Vagina (tissue), 2 donors: ENCODE measurements around the gene FNDC7.
"Not testable (repeated sequence)": the region's sequence is repeated elsewhere in the genome, so short reads cannot be mapped to it uniquely, and the experiment has no call there.

Experiments used
- CTCF ChIP-seq, 3 experiments: fragments of 450-650 bp in 2 of 3; fragments of 200-600 bp in 1 of 3; sonication (generic) in 1 of 3; IDR thresholded peaks; one replicate each; pipeline ENCODE4 v1.5.1; 2017 to 2019; ENCODE audit warnings: antibody characterized with exemption in 3 of 3, mild to moderate bottlenecking in 2 of 3, moderate library complexity in 2 of 3
- POLR2AphosphoS5 ChIP-seq, 2 donors: sonication (generic); formaldehyde crosslinking; IDR thresholded peaks; one replicate each; pipeline ENCODE4 v1.9.0; 2017; ENCODE audit warnings: antibody characterized with exemption in 2 of 2, mild to moderate bottlenecking in 2 of 2, low read depth in 1 of 2; ENCODE audit not compliant: insufficient read depth in 1 of 2

GRCh38 chr1:108667422-108667821, 45.3 kb upstream of the FNDC7 start:
- not testable (repeated sequence) for TF ChIP-seq CTCF (IDR thresholded peaks at IDR 0.05); POLR2AphosphoS5 (IDR thresholded peaks at IDR 0.05; ENCODE audit: insufficient read depth in 1 of 2, low read depth in 1 of 2)
